Stimulated activated naive CD8-positive, alpha-beta T cell treated with anti-CD3 and anti-CD28 coated beads, Interleukin-15, Interleukin-2, amounts not matched to agents 100 U/mL and 50 U/mL, for 24 hours (primary cell): ENCODE data around the gene CCDC40.
A peak's percentile ranks its signal among the peaks of the same experiment; 100 is the strongest.

ENCODE experiments used
- ATAC-seq: fragments of 150-1000 bp; cut with Tn5 transposase; one replicate; pipeline ENCODE4 v1.10.0; 2021
- DNase-seq: peaks from one replicate; pipeline ENCODE4 v3.0.0; 2021

CCDC40 gene

DNA sequence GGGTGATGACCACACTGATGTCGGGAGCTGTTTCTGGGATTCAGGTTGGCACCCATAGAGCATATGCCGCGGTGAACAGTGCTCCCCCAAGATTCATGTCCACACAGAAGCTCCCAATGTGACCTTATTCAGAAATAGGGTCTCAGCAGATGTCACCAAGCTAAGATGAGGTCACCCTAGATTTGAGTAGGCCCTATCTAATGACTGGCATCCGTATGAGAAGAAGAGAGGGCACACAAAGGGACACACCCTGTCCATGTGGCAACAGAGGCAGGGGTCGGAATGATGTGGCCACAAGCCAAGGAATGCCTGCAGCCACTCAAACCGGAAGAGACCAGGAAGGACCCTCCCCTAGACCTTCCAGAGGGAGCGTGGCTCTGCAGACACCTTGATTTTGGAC is 36.3 kb upstream of the CCDC40 start:
- no peak for DNase-seq
- ATAC-seq: no peak

DNA sequence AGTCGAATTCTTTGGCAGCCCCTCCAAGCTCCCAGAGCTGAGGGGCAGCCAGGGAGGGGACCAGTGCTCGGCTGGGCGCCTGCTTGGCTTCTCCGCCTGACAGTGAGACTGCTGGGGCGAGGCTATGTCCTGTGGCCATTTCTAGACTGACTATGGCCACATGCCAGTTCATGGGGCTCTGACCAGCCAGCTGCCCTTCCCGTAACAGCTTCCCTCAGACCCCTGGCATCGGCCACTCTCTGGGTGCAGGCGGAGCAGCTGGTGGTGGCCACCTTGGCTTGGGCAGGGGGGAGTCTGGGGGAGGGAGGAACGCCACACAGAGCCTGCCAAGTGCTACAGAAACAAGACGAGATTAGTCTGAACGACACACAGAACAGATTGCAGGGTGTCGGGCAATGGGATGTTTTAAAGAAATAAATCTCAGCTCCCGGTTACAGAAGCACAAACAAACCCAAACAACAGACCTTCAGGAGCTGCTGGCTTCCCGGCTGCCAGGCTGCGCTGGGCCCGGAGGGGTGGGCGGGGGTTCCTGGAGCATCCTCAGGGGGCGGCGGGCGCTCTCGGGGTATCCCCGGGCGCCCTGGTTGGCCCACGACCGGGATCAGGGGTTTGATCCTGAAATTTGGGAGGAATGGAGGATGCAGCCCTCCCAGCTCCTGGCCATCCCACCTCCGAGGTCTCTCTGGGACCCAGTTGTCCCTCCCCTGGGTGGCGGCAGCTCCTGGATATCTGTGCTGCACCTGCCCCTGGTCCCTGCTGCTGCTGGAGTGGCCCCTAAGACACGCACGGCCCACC is 35.3 kb upstream of the CCDC40 start:
- ATAC-seq (no peak), DNase-seq (no peak)

DNA sequence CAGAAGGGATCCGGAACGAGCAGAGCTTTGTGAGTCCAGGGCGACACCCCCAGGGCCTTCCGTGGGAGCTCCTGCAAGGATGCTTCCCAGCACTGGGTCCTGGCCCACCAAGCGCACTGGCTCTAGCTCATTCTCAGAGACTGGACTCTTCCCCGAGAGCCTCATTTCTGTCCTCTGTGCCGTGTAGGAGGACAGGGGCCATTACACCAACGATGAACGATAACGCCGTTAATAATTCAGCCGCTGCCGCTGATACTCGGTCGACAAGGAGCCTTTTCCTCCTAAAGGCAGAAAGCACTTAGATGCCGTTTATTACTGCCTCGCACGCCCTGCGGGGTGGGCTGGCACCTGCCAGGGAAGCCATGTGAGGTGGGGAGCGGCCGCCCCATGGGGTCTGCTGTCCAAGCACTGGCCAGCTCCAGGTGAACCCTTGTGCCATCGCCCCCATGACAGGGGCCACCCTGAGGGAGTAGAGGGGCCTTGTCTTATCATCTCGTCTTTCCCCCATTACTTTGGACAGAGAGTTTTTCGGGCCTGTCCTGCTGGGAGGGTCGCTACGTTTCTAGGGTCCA is 34.3 kb upstream of the CCDC40 start:
- ATAC-seq (no peak), DNase-seq (no peak)

DNA sequence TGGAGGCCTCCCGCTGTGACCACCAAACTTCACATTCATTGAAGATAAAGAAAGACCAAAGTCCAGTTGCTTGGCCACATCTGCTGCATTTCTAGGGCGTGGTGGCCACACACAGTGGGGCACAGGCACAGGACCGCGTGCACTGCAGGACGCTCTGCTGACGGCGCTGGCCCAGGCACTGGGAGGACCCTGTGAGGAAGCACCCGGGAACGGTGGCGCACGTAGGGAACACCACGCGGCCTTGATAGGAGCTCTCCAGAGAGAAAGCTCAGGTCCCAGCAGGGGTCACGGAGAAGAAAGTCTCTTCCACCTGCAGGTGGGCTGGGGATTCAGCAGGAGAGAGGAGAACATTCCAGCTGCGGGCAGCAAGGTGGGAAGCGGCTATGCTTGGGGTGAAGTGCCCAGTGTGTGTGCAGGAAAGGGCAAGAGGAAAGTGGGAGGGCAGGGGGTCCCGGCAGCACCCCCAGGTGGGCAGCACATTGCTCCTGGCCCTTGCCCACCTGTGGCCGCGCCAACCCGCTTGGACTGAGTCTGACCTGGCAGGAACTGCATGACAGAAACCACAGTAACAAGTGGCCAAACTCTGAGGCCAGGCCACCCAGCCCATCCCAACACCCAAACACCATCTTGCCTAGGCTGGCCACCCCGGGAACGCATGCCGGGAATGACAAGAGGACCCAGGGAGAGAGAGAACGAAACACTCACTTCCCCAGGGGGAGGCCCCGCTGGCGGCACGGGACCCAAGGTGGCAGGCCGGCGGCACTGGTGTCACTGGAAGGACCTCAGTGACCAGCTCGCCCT is 33.6 kb upstream of the CCDC40 start:
- no peak for ATAC-seq

DNA sequence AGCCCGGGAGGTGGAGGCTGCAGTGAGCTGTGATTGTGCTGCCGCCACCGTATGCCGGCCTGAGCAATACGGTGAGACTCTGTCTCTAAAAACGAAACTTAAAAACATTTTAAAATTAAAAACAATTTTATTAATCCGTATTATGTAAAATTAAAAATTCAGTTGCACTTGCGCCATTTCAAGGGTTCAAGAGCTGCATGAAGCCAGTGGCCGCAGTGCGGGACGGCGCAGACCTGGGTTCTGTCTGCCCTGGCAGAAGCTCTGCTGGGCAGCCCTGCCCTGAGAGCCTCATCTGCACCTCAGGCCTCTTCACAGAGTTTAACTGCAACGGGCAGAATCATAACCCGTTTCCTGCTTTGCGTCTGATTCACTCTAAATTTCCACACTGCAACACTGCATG is 32.5 kb upstream of the CCDC40 start:
- no peak for ATAC-seq
- DNase-seq: no peak

More for the DNA sequence above, 33.6 kb upstream of the CCDC40 start:
- DNase-seq: no peak

DNA sequence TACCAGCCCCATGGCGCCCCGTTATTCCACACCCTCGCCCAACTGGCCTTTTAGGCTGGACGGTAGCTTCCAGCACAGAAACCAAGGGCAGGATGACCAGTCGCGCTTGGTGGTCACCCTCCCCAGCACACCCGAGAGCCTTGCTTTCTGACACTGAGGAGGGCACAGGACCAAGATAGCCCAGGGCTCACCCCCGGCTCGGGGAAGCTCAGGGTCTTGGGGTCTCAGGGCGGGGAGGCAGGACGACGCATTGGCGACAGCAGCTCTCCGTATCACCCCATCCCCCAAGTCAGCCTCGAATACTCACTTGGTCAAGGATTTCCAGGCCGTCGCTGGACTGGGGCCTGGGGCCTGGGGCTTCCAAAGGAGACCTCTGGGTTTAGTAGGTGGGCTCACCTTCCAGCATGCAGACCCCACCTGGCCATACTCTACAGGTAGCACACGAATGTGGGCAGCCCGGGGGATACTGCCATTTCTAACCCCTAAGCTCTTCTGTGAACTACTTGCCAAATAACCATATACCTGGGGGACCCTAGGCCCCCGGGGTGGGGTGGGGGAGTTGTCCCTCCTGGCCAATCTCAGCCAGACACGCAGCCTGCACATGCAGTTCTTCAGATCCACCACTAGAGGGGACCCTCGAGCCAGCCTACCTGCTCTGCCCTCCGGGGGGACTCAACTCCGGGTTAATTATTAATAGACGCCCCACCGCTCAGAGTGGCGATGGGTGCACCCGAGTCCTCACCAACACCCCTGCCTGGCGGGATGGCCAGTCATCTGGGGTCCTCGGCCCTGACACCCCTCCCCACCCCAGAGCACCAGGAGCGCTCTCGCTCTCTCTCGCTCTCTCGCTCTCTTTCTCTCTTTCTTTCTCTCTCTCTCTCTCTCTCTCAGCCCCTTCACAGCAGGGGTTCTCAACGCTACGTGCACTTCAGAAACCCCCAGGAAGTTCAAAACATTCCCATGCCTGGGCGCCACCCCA is 30.8 kb upstream of the CCDC40 start:
- ATAC-seq (no peak), DNase-seq (peak; percentile 66)

DNA sequence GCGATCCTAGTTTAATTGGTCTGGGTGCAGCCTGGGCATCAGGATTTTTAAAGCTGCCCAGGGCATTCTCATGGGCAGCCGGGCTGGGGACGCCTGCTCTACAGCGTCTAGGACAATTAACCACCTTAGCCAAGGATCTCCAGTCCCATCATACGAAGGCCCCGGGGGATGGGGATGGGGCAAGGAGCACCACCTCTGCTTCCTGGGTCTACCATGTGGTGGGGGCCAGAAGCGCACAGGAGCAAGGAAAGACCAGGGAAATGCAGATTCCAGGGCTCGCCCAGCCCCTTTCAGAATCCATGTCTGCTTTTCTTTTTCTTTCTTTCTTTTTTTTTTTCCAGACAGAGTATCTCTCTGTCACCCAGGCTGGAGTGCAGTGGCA is 30.1 kb upstream of the CCDC40 start:
- ATAC-seq (no peak), DNase-seq (no peak)

DNA sequence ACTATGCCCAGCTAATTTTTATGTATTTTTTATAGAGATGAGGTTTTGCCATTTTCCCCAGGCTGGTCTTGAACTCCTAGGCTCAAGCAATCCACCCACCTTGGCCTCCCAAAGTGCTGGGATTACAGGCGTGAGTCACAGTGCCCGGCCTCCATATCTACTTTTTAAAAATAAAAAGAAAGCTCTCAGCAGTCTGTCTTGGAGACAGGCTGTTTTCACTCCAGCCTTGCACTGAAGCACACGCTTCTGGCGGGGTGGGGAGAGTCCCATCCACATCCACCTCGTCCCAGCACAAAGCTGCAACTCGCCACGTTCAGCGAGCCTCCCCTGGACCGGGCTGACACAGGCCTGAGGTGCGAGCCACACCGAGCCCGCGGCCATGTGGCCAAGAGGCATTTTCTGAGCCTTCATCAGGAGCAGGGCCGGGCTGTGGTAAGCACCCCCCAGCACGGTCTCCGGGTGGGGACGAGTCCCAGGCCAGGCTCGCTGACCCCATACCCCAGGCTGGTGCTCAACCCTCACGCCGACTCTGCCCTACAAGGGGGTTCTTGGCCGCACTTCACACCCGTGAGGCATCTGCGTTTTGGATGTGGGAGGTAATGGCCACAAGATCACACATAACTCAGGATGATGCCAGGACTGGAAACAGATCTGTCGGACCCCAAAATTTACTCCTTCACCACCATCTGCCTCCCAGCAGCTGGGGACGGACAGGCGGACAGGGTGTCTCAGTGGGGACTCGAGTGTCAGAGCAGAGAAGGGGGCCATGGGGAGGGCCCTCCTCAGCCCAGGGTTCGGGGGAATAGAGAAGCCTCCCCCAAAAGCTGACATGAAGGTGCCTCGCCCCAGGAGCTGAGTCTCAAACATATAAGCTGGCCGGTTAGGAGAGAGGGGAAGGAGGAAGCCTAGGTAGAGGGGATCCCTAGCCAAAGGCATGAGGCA is 29.4 kb upstream of the CCDC40 start:
- ATAC-seq: no peak
- DNase-seq: no peak

DNA sequence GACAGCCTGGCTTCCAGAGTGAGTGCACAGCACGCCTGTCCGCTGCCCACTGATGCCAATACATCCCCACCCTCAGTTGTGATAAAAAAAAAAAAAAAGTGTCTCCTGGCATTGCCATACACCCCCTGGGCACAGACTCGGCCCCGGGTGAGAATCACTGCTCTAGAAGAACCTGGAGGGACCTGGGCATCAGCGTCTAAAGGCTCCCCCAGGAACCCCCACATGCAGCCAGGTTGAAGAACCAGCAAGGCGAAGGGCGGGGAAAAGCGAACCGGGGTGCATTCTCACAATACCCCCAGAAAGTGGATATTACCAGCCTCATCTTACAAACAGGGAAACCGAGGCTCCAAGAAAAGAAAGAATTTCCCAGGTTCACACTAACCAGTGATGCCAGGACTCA is 28.5 kb upstream of the CCDC40 start:
- ATAC-seq: no peak
- no peak for DNase-seq

DNA sequence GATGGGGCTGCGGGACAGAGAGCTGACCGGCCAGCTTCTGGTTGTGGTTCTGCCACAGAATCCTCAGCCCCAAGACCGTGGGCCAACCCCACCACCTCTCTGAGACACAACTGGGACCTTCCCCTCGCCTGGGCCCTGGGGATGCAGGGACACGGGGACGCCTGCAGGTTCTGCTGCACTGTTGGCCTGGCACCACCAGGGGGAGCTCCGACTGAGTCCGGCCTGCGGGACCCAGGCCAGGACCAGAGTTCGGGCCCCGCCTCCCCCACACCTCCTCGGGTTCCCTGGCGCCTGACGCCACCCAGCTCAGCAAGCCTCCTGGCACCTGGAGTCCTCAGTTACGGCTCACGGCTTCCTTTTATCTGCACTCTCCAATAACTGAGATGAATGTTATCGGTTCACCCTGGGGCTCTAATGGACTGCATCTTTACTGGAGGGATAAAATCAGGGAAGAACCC is 28.0 kb upstream of the CCDC40 start:
- peak; percentile 85 for ATAC-seq
- peak; percentile 88 for DNase-seq

DNA sequence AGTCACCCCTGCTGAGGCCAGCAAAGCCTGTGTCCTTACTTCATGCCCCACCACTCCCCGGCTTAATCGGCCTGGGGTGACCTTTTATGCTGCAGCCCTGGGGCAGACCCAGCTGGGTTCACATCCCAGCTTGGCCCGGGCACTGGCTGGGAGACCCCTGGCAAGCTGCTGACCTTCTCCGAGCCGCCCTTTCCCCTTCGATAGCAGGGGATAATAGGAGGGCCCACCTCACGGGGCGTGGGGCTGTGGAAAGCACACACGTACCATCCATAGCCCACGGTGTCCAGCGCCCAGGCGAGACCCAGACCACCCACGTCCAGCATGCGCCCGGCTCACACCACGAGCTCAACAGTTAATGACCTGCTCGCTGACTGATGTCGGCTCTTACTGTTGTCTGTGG is 27.6 kb upstream of the CCDC40 start:
- DNase-seq: no peak
- ATAC-seq: no peak

DNA sequence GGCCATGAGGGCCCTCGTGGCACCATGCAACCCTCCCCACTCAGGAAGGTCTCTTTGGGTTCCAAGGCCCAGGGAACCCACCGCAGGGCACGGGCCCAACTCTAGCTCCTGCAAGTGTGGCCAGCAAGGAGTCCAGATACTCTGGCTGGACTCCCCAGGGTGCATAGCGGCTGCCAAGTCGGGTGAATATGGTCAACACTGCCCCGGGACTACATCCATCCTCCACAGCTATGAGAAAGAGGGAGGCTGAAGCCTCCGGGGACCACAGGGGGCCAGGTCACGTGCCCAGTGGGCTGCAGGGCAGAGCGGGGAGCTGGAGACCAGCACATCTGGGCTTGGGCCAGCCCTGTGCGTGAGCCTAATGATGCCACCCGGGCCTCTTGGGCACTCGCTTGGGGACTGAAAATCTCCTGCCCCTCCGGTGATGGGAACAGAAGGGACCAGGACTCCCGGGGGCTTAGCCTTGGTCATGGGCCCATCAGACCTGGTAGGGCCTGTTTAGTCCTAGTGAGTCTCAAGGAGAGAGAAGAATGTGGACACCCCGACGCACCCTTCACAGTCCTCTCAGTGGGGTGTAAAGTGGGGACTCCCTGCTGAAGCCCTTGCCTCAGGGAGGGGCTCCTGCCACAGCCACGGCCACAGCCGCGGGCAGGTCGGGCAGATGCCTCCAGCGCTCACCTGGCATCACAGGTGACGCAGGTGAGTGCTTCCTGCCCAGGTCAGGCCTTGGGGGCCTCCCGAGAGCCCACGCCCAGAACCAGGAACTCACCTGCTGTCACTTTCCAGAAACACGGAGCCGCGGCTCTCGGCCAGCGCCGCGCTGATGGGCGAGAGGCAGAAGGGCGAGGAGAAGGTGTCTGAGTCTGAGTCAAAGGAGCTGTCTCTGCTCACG is 26.8 kb upstream of the CCDC40 start:
- DNase-seq (no peak), ATAC-seq (no peak)

DNA sequence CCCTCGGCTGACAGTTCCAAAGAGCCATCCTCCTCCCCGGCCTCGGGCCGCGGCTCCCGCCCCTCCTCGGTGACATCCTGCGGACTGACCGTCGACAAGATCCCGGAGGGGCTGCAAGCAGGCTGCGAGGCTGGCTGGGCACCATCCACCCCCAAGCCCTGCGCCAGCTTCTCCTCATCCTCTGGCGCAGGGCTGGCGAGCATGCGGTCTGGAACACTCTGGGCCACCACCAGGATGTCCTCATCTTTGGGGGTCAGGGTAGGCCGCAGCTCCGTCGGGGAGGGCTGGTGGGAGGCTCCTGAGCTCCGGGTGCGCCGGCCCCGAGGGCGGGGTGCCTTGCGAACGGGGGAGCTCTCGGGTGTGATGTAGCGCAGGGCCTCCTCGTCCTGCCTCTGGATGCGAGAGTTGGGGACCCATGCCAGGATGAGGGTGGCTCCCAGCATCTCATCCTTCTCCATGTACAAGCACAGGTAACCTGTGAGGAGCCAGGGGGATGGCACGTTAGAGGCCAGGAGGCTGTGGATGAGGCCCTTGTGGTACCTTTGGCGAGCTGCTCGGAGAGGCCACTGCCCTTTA is 26.1 kb upstream of the CCDC40 start:
- ATAC-seq: no peak

DNA sequence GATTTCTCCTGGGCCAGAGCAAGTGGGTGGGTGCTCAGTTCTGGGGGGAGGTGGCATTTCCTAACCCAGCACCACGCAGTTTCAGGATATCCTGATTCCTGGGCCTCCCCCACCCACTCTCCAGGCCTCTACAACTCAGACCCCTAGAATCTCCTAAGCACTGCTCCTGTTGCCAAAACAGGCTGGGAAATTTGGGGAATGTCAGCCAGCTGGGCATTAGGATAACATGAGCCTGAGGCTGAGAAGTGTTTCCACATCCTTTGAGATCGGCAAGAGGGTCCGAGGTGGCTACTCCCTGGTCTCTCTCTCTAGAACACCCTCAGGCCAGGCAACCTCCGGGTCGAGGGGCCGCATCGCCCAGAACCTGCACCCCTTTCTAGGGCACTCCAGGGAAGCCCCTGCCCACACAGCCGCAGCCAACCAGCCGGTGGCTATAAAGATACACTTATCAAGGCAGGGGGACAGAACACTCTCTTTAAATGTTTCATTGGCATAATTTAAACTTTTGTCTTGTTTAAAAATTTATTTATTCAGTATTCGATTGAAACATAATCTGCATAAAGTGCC is 24.4 kb upstream of the CCDC40 start:
- ATAC-seq: no peak
- DNase-seq: no peak

More for the DNA sequence above, 26.1 kb upstream of the CCDC40 start:
- no peak for DNase-seq

DNA sequence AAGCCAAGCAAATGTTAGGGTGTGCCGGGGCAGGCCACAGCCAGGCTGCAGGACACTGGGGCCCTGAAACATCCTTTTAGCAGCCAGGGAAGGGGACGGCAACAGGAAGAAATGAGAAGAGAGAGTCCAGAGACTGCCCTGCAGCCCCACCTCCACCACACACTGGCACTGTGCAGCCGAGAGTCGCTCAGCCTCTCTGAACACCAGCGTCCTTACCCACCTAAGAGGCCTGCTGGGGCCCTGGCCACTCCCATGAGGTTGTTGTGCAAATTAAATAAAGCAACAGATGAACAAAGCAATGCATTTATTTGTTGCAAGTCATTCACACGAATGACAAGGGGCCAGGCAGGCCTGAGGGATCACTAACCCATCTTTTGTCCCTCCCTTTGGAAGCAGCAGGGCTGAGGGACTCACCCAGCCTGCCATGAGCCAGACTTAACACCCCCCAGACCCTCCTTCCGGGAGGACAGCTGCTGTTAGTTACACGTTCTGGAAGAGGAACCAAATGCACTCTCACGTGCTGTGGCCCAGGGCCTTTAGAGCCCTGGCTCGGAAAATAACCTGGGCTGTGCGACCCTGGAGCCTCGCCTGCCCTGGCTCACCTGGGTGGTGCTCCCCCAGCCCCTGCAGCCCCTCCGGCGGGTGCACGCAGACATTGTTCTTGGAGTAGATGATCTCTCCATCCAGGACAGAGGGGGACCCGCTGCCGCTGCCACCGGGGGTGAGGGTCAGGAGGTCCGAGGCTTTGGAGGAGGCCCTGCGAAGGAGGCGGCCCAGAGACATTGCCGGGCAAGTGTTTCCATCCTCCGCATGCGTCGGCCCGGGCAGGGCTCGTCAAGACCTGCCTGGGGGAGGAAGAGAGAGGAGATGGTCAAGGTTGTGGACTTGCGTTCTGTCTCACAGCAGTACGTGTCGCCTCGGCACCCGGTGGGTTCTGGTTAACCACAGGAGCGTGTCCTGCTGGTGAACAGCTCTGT is 23.4 kb upstream of the CCDC40 start:
- no peak for DNase-seq
- no peak for ATAC-seq

DNA sequence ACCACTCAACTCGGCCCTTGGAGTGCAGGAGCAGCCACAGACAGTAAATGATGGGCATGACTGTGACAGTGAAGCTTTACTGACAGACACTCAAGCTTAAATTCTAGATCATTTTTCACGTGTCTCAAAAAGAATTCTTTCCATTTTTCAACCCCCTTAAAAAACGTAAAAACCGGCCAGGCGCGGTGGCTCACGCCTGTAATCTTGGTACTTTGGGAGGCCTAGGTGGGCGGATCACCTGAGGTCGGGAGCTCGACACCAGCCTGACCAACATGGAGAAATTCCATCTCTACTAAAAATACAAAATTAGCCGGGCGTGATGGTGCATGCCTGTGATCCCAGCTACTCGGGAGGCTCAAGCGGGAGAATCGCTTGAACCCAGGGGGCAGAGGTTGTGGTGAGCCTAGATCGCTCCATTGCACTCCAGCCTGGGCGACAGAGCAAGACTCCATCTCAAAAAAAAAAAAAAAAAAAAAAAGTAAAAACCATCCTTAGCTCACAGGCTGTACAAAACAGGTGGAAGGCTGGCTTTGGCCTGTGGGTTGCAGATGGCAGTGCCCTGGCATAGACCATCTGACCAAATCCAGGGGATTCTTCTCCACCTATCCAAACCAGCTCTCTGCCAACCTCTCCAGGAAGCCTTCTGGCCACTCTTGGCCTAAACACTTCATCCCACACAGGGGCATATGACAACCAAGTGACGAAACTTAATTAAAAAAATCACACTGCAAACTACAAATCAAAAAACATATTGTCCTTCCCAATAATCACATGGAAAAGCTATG is 19.0 kb upstream of the CCDC40 start:
- no peak for DNase-seq
- ATAC-seq: no peak
